Adipose tissue (tissue), 3 donors: ENCODE results near the gene MED14. TPM values are rescaled to one million over a fixed set of nuclear protein-coding genes. Genes with fewer than 3 reads are reported as not detected.
"Not testable (repeated sequence)": the region's sequence is repeated elsewhere in the genome, so short reads cannot be mapped to it uniquely, and the experiment has no call there.

Source experiments
- H3K27ac ChIP-seq: one replicate; pipeline ENCODE4 v1.5.1; 2013; ENCODE audit warnings: low read depth, low read length
- WGBS, 3 donors: extraction: QIAGEN DNeasy Blood & Tissue Kit; methylation state at CpG; one replicate each; pipeline ENCODE4 v1.1.7; 2013; 5-methylcytosine and 5-hydroxymethylcytosine counted together
- polyA plus RNA-seq, 3 donors: library from polyadenylated mRNA; stranded (reverse); fragments of 200-250 nt; gene quantifications; one replicate each; pipeline ENCODE4 v1.2.3, GENCODE V29; 2013
- donor health status: healthy with polysubstance abuse.
- donor health status: Bipolar disorder and iron deficiency.
- donor health status: healthy.

The MED14 gene
- polyA plus RNA-seq = 1 to 10 TPM; 7.6 to 9.4 (median 8.8) TPM

- H3K27ac ChIP-seq = peak within 1 kb of the TSS; percentile 98
- 0 to 1% (median 0%) methylated on average over 19 to 84 of the region's 88 CpGs for WGBS, 3 donors
Observed at GRCh38 chrX:40735325-40736169, at the start of gene MED14. MED14 (minus strand) TSS chrX:40735542; CDS start chrX:40735412, 130 bp downstream.

- WGBS, 3 donors = 75 to 85% (median 78%) methylated on average over 4 of the region's 4 CpGs
- H3K27ac ChIP-seq = no peak overlapping the region
Observed at GRCh38 chrX:40784516-40785151, 49.3 kb upstream of the MED14 start.

GRCh38 chrX:40782644-40783259 is 47.4 kb upstream of the MED14 start:
- 81 to 89% (median 86%) methylated on average over 10 to 11 of the region's 11 CpGs for WGBS, 3 donors
- H3K27ac ChIP-seq = not testable (repeated sequence)

- 63 to 79% (median 66%) methylated on average over 2 of the region's 2 CpGs for WGBS, 3 donors
- no peak overlapping the region for H3K27ac ChIP-seq
Observed at GRCh38 chrX:40780951-40781350, 45.6 kb upstream of the MED14 start.

GRCh38 chrX:40780082-40780481 is 44.7 kb upstream of the MED14 start:
- WGBS, 3 donors = 83 to 99% (median 92%) methylated on average over 6 of the region's 6 CpGs
- no peak overlapping the region for H3K27ac ChIP-seq

GRCh38 chrX:40778861-40779575 is 43.7 kb upstream of the MED14 start:
- no peak overlapping the region for H3K27ac ChIP-seq
- WGBS, 3 donors = 39 to 85% (median 78%) methylated on average over 4 of the region's 4 CpGs

- WGBS, 3 donors = 29 to 63% (median 43%) methylated on average over 3 of the region's 3 CpGs
- H3K27ac ChIP-seq = no peak overlapping the region
Observed at GRCh38 chrX:40773809-40774208, 38.5 kb upstream of the MED14 start.

- WGBS, 3 donors = 60 to 78% (median 69%) methylated on average over 7 of the region's 7 CpGs
Observed at GRCh38 chrX:40773188-40773587, 37.8 kb upstream of the MED14 start.

GRCh38 chrX:40772290-40772689 is 36.9 kb upstream of the MED14 start:
- H3K27ac ChIP-seq = no peak overlapping the region
- 68 to 79% (median 68%) methylated on average over 2 of the region's 2 CpGs for WGBS, 3 donors

More at GRCh38 chrX:40773188-40773587, 37.8 kb upstream of the MED14 start:
- no peak overlapping the region for H3K27ac ChIP-seq

- 11 to 66% (median 34%) methylated on average over 1 of the region's 1 CpG for WGBS, 3 donors
- no peak overlapping the region for H3K27ac ChIP-seq
Observed at GRCh38 chrX:40761762-40762161, 26.4 kb upstream of the MED14 start.

GRCh38 chrX:40759374-40759773 is 24.0 kb upstream of the MED14 start:
- 77 to 94% (median 86%) methylated on average over 1 of the region's 1 CpG for WGBS, 3 donors
- no peak overlapping the region for H3K27ac ChIP-seq

GRCh38 chrX:40757058-40757457 is 21.7 kb upstream of the MED14 start:
- WGBS, 3 donors = 59 to 69% (median 65%) methylated on average over 1 of the region's 1 CpG
- no peak overlapping the region for H3K27ac ChIP-seq

- H3K27ac ChIP-seq = no peak overlapping the region
- 55 to 62% (median 59%) methylated on average over 5 to 7 of the region's 7 CpGs for WGBS, 3 donors
Observed at GRCh38 chrX:40755291-40756249, 20.2 kb upstream of the MED14 start.

GRCh38 chrX:40749681-40750494 is 14.5 kb upstream of the MED14 start:
- 25 to 45% (median 33%) methylated on average over 4 of the region's 4 CpGs for WGBS, 3 donors
- H3K27ac ChIP-seq = no peak overlapping the region

- H3K27ac ChIP-seq = no peak overlapping the region
- WGBS, 3 donors = 23 to 77% (median 45%) methylated on average over 1 of the region's 1 CpG
Observed at GRCh38 chrX:40748977-40749376, 13.6 kb upstream of the MED14 start.

GRCh38 chrX:40746521-40746920 is 11.2 kb upstream of the MED14 start:
- no peak overlapping the region for H3K27ac ChIP-seq
- 80 to 93% (median 93%) methylated on average over 6 of the region's 6 CpGs for WGBS, 3 donors

- WGBS, 3 donors = 0 to 2% (median 1%) methylated on average over 15 to 17 of the region's 17 CpGs
- peak overlapping the region; percentile 98 for H3K27ac ChIP-seq
Observed at GRCh38 chrX:40736170-40736505, 796 bp upstream of the MED14 start.
